HG03354 (cell line): Measurements from ENCODE around the gene CCL8.

Source experiments
- ATAC-seq: cut with Tn5 transposase; IDR thresholded peaks from one replicate; pipeline ENCODE4 v1.9.1; 2021; ENCODE audit warnings: mild to moderate bottlenecking; ENCODE audit not compliant: unreplicated experiment, poor library complexity, severe bottlenecking

CCL8 gene

DNA sequence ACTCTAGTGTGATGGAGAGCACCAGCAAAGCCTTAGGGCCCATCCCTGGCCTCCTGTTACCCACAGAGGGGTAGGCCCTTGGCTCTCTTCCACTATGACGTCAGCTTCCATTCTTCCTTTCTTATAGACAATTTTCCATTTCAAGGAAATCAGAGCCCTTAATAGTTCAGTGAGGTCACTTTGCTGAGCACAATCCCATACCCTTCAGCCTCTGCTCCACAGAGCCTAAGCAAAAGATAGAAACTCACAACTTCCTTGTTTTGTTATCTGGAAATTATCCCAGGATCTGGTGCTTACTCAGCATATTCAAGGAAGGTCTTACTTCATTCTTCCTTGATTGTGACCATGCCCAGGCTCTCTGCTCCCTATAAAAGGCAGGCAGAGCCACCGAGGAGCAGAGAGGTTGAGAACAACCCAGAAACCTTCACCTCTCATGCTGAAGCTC, at the start of gene CCL8:
TSS of gene CCL8 (plus strand) at position 397 of the 445 bp plus-strand sequence. CDS start 67 bp downstream, outside the sequence.
- no peak for ATAC-seq

DNA sequence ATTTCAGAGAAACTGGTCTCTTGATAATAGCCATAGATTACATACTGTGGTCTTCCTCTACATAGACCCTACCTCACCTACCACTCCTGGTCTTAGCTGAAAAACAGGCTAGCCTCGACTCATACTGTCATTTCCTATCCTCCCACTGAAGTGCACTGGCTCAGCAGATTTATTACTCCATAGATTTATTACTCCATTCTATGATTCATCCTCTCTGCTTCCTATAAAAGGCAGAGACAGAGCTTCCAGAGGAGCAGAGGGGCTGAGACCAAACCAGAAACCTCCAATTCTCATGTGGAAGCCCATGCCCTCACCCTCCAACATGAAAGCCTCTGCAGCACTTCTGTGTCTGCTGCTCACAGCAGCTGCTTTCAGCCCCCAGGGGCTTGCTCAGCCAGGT, 49.3 kb upstream of the CCL8 start, which contains the start of gene CCL7:
TSS of gene CCL7 (plus strand) at position 253 of the 400 bp plus-strand sequence. CDS start at position 323, 70 bp downstream.
- ATAC-seq: no peak

GRCh38 chr17:34275881-34276280, 43.4 kb upstream of the CCL8 start:
- ATAC-seq: no peak

GRCh38 chr17:34276826-34277225, 42.4 kb upstream of the CCL8 start:
- no peak for ATAC-seq

DNA sequence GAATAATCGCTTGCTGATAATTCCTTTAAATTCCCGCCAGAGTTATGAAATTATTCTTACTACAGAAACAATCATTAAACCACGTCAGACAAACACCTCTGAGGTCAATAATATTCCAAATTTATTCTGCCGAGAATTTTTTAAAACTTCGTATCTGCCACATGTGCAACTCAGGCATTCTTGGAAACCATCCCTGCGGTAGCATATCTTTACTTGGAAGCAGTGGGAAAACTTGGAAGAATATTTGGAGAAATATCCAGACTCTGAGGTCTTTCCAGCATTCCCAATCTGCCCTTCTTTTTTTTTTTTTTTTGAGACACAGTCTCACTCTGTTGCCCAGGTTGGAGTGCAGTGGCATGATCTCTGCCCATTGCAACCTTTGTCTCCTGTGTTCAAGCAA, 35.7 kb upstream of the CCL8 start:
- ATAC-seq: no peak

- ATAC-seq: no peak
Measured at GRCh38 chr17:34285286-34285792, 33.9 kb upstream of the CCL8 start, which contains the start of gene CCL11. Gene CCL11 (plus strand): TSS chr17:34285742. CDS start chr17:34285809, 67 bp downstream.

DNA sequence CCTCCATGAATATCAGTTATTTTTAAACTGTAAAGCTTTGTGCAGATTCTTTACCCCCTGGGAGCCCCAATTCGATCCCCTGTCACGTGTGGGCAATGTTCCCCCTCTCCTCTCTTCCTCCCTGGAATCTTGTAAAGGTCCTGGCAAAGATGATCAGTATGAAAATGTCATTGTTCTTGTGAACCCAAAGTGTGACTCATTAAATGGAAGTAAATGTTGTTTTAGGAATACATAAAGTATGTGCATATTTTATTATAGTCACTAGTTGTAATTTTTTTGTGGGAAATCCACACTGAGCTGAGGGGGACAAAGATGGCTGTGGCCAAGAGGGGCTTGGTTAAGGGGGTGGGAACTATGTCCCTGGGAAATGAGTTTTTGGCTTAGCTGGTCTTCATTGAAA, 31.4 kb upstream of the CCL8 start:
- no peak for ATAC-seq

- ATAC-seq: no peak
Measured at GRCh38 chr17:34290586-34290985, 28.6 kb upstream of the CCL8 start.

DNA sequence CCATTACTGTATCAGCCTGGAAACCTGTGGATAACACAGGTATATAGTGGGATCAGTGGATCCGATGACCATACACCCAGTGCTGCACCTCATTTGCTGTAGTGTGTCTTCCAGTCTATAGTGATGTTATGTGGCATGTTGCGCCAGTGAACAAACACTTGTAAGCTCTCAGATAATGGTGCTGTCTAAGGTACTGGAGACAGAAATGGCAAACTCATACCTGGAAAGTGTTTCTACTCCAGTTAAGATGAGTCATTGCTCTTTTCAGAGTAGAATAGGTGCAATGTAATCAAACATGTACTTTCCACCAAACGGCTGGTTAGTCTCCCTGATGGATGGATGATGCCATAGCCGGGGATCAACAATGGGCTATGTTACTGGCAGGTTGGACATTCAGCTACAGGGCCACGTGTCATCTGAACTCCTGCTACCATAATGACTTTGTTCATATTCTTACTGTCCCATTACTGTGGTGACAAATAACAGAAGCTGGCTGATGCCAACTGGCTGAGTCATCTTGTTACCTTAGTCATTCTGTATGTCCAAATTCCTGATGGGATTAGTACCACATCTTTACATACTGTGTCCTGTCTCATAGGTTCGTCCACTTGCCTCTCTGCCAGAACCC, 27.4 kb upstream of the CCL8 start:
- no peak for ATAC-seq

- ATAC-seq: no peak
Measured at GRCh38 chr17:34299027-34299426, 20.2 kb upstream of the CCL8 start.

DNA sequence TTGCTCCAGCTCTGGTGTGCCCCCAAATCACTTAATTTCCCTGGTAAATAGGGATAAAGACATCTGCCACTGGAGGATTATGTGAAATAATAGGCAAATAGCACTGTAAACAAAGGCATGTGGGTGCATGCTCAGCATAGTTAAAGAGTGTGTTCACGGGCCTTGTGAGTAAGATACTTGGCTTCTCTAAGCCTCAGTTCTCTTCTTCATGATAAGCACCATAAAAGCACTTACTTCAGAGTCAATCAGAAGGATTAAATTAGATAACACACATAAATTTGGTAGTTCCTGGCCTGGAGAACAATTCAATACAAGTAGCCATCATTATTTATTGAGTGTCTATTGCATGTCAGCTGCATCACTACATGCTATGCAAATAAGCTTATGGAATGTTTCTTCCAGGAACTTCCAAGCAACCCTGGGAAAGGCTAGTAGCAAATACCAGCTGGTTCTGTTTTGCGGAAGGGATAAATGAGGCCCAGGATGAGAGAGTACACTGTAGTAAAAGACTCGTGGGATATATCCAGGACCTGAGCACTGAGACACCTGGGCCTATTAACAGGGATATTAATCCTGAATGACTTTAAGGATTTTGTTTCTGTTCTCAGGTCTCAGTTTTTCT, 19.2 kb upstream of the CCL8 start:
- no peak for ATAC-seq

DNA sequence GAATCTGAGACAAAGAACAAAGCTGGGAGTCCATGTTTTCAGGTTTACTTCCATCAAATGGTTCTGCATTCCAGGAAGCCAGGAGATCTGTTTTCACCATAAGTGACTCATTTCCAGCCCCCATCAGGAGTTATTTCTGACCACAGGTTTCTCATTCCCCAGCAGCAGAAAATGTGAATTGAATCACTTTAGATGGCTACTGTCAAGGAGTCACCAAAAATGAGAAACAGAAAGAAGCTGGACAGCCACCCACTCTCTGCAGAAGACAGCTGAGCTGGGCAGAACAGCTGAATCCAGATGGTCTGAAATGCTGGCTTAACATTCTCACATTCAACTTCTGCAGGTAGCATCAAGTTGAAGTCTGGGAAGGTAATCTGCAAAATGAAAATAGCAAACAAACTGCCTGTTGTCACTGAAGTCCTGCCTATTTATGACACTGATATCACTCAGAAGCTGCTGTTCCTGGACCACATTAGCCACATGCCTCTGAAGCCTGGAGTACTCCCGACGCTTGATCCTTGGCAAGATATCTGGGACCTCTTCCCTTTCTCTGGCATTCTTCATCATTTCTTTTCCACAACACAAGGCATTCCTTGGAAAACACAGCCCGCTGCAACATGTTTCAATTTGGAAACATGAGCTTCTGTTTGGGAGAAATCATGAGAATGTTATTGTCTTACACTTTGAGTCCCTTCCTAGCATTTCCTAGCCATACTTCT, 18.4 kb upstream of the CCL8 start:
- no peak for ATAC-seq

- ATAC-seq: no peak
Measured at GRCh38 chr17:34301986-34302385, 17.2 kb upstream of the CCL8 start.

DNA sequence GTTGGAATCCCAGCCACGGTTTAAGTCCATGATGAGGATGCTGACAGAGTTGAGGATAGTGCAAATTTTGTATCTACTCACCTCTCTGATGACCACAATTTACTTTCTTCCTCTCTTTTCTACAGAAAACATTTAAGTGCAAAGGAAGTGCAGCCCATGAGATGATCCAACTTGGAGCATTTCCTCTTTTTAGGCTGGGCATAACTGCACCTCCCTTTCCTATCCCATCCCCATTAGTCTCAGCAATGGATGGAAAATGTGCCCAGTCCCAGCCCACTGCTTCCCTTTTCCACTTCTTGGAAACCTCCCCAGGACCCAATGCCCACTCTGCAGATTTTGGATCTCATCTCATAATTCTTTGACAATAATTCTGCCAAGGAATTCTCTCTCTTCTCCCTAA, 16.6 kb upstream of the CCL8 start:
- no peak for ATAC-seq

GRCh38 chr17:34303606-34304005, 15.6 kb upstream of the CCL8 start:
- ATAC-seq: no peak

DNA sequence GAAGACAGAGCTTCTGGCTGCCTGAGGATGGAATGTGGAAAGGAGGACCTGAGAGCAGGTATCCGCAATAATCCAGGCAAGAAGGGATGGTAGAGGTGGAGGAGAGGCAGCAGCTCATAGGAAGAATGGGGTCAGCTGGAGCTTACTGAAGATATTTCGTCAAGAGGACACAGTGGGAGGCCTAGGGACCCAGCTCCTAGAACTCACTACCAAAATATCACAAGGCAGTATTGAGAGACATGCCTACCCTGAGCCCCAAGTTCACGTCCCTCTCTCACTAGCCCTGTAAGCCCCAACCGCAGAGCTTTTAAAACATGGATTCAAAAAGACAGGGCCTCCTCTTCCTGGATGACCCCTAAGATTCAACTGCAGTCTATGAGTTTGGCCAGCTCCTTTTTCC, 14.2 kb upstream of the CCL8 start:
- no peak for ATAC-seq

DNA sequence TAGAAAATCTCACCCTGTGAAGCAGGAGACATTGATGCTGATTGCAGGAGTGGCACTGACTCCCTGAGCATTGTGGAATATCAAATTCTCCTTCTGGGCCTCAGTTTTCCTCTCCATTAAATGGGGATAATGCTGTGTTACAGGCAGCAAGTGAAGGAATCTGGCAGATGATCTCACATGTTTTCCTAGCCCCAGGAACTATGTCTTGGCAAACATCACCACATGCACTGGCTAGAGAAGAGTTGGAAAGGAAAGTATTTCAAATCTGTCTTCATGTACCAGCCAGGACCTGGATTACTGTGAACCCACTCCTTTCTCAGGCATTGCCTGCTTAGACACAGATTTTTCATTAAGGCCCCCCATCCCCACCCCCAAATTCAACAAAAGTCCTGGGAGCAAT, 13.6 kb upstream of the CCL8 start:
- ATAC-seq: no peak

- ATAC-seq: no peak
Measured at GRCh38 chr17:34306466-34306865, 12.8 kb upstream of the CCL8 start.

DNA sequence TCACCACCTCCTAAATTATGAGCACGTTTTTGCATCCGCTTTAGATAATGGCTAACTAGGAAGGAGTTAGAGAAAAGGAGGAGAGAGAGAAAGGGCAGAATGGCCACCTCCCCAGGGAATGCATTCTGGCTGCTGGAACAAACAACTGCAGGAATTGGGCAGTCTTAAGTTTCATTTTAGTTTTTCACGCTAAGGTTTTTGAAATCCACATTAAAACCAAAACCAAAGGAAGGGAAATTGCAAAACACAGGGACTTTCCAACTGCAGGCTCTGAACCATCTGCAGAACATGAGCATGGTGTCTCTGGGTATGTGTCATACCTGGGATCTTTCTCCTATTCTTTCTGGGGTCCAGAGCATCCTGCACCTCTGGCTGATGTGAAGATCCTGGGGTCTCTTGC, 12.1 kb upstream of the CCL8 start:
- no peak for ATAC-seq

DNA sequence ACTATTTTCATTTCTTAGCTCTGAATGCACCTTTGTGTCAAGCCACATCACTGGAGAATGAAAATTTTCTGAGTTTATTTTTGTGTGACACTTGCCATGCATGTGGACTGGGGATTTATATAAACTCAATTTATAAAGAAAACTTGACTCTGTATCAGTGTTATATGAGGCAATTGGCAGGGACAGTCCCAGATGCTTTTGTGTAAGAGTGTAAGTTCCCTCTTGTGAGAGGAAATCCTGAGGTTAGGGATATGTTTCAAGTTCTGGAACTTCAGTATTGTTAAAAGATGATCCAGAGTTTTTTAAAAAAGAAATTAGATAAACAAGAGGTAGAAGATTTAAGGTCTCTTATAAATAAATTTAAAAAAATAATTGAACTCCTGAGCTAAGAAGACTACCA, 10.9 kb upstream of the CCL8 start:
- ATAC-seq: no peak

- no peak for ATAC-seq
Measured at GRCh38 chr17:34311291-34311690, 7.9 kb upstream of the CCL8 start.
